ENCODE results near the gene PPP3CA.

Gene PPP3CA

GRCh38 chr4:101276661-101277060 is 70.7 kb downstream of the PPP3CA start:
- Histone ChIP-seq H3K9me3 (no peaks in the 10 kb centered on the region), H3K27me3 (no peaks in the 10 kb centered on the region), H3K4me1 (peaks cover 0 to 26% (median 0%) of the 10 kb centered on the region in 4 donors), H3K4me3 (no peak overlapping the region), H3K27ac (no peak overlapping the region), H3K36me3 (no peaks in the 10 kb centered on the region)
- intact Hi-C loops (cut with DNase I; ENCODE audit: low total_unique reads): no loop called here
- DNase-seq: no peak
- TF ChIP-seq CTCF (IDR thresholded peaks at IDR 0.05): no peak

- no peak for TF ChIP-seq CTCF (IDR thresholded peaks at IDR 0.05)
- no peaks in the 10 kb centered on the region for H3K27me3 ChIP-seq
- DNase-seq: no peak
- H3K36me3 ChIP-seq: no peaks in the 10 kb centered on the region
- peaks cover 0 to 26% (median 0%) of the 10 kb centered on the region in 4 donors for H3K4me1 ChIP-seq
- no peaks in the 10 kb centered on the region for H3K9me3 ChIP-seq
- intact Hi-C loops (cut with DNase I; ENCODE audit: low total_unique reads): no loop called here
- H3K27ac ChIP-seq: no peak overlapping the region
- no peak overlapping the region for H3K4me3 ChIP-seq
Observed at GRCh38 chr4:101274888-101275752, 72.2 kb downstream of the PPP3CA start.

GRCh38 chr4:101271516-101271915 is 75.8 kb downstream of the PPP3CA start:
- H3K9me3 ChIP-seq: no peaks in the 10 kb centered on the region
- TF ChIP-seq CTCF (IDR thresholded peaks at IDR 0.05): no peak
- DNase-seq: no peak
- intact Hi-C loops (cut with DNase I; ENCODE audit: low total_unique reads): no loop called here
- peaks cover 0 to 10% (median 0%) of the 10 kb centered on the region in 4 donors for H3K4me1 ChIP-seq
- no peak overlapping the region for H3K27ac ChIP-seq
- no peak overlapping the region for H3K4me3 ChIP-seq
- no peaks in the 10 kb centered on the region for H3K36me3 ChIP-seq
- H3K27me3 ChIP-seq: no peaks in the 10 kb centered on the region

- no peak for TF ChIP-seq CTCF (IDR thresholded peaks at IDR 0.05)
- Histone ChIP-seq H3K27ac (no peak overlapping the region), H3K9me3 (no peaks in the 10 kb centered on the region), H3K27me3 (no peaks in the 10 kb centered on the region), H3K4me3 (no peak overlapping the region), H3K4me1 (no peaks in the 10 kb centered on the region), H3K36me3 (no peaks in the 10 kb centered on the region)
- intact Hi-C loops (cut with DNase I; ENCODE audit: low total_unique reads): no loop called here
- no peak for DNase-seq
Observed at GRCh38 chr4:101269682-101270081, 77.6 kb downstream of the PPP3CA start.

- H3K27ac ChIP-seq: no peak overlapping the region
- H3K4me1 ChIP-seq: peaks cover 0 to 2% (median 0%) of the 10 kb centered on the region in 4 donors
- H3K9me3 ChIP-seq: no peaks in the 10 kb centered on the region
- no peak for TF ChIP-seq CTCF (IDR thresholded peaks at IDR 0.05)
- no peaks in the 10 kb centered on the region for H3K36me3 ChIP-seq
- no peak for DNase-seq
- H3K4me3 ChIP-seq: no peak overlapping the region
- H3K27me3 ChIP-seq: no peaks in the 10 kb centered on the region
- intact Hi-C loops (cut with DNase I; ENCODE audit: low total_unique reads): no loop called here
Observed at GRCh38 chr4:101265816-101266172, 81.5 kb downstream of the PPP3CA start.

All from tibial artery (tissue), 4 donors.